CD4-positive, CD25-positive, alpha-beta regulatory T cell (primary cell): Measurements from ENCODE around the gene GOLGA6L2. TPM values are rescaled to one million over a fixed set of nuclear protein-coding genes. Genes with fewer than 3 reads are reported as not detected.
A peak's percentile ranks its signal among the peaks of the same experiment; 100 is the strongest.

Experiments
- ATAC-seq, 2 donors: fragments of 150-1000 bp; cut with Tn5 transposase; one replicate each; pipeline ENCODE4 v1.10.0; 2021; ENCODE audit warnings: low read depth in 2 of 2, moderate number of reproducible peaks in 2 of 2, moderate library complexity in 1 of 2
- DNase-seq, 3 donors: peaks; one replicate each; pipeline versions ENCODE4 v3.0.0 to v3.0.0-alpha.2; 2012 to 2022; ENCODE audit warnings: mixed read lengths in 1 of 3
- H3K27ac ChIP-seq: one replicate; pipeline ENCODE4 v1.7.0; 2013; ENCODE audit warnings: mild to moderate bottlenecking, low read length; ENCODE audit not compliant: insufficient read depth, poor library complexity, severe bottlenecking
- H3K27me3 ChIP-seq: one replicate; pipeline ENCODE4 v1.7.0; 2013; ENCODE audit warnings: low read length; ENCODE audit not compliant: control insufficient read depth, insufficient read depth
- H3K36me3 ChIP-seq: one replicate; pipeline ENCODE4 v1.7.0; 2013; ENCODE audit warnings: mild to moderate bottlenecking, low read length, moderate library complexity; ENCODE audit not compliant: control insufficient read depth, insufficient read depth
- H3K4me1 ChIP-seq: 2 replicates; pipeline ENCODE4 v1.7.0; 2013; ENCODE audit warnings: mild to moderate bottlenecking, low read length; ENCODE audit not compliant: insufficient read depth, control insufficient read depth, poor library complexity, severe bottlenecking
- H3K4me3 ChIP-seq: one replicate; pipeline ENCODE4 v1.7.0; 2013; ENCODE audit warnings: low read depth, mild to moderate bottlenecking, low read length, moderate library complexity
- H3K9me3 ChIP-seq, 2 experiments: 1 replicate in 1 of 2; 2 replicates in 1 of 2; pipeline ENCODE4 v1.7.0; 2013; ENCODE audit warnings: low read length in 2 of 2, mild to moderate bottlenecking in 1 of 2, moderate library complexity in 1 of 2; ENCODE audit not compliant: control insufficient read depth in 2 of 2
- H3K27ac Mint-ChIP-seq, 3 donors: one replicate each; pipeline ENCODE4 v1.8.0; 2020 to 2022; ENCODE audit warnings: mild to moderate bottlenecking in 3 of 3, mixed read lengths in 3 of 3, moderate library complexity in 2 of 3
- H3K27me3 Mint-ChIP-seq: one replicate; pipeline ENCODE4 v1.8.0; 2022; ENCODE audit warnings: mild to moderate bottlenecking, mixed read lengths
- H3K36me3 Mint-ChIP-seq: one replicate; pipeline ENCODE4 v1.8.0; 2020; ENCODE audit warnings: mixed read lengths
- H3K4me1 Mint-ChIP-seq, 4 donors: one replicate each; pipeline ENCODE4 v1.8.0; 2020 to 2022; ENCODE audit warnings: mixed read lengths in 4 of 4, mild to moderate bottlenecking in 1 of 4
- H3K4me3 Mint-ChIP-seq, 4 donors: one replicate each; pipeline ENCODE4 v1.8.0; 2020 to 2022; ENCODE audit warnings: mild to moderate bottlenecking in 4 of 4, mixed read lengths in 4 of 4, moderate library complexity in 3 of 4
- H3K9me3 Mint-ChIP-seq, 7 donors: one replicate each; pipeline ENCODE4 v1.8.0; 2020 to 2022; ENCODE audit warnings: mixed read lengths in 7 of 7, mild to moderate bottlenecking in 3 of 7, moderate library complexity in 2 of 7
- polyA plus RNA-seq, 4 donors: library from polyadenylated mRNA; unstranded; fragments of 300-500 nt; fragmentation: Illumina TruSeq; gene quantifications; one replicate each; pipeline ENCODE4 v1.2.3, GENCODE V29; 2021
- total RNA-seq: library from RNA; stranded (reverse); gene quantifications from one replicate; pipeline ENCODE4 v1.2.3, GENCODE V29; 2022

GOLGA6L2 gene
- total and polyA plus RNA-seq, 5 donors from 2014 or later = not detected

DNA sequence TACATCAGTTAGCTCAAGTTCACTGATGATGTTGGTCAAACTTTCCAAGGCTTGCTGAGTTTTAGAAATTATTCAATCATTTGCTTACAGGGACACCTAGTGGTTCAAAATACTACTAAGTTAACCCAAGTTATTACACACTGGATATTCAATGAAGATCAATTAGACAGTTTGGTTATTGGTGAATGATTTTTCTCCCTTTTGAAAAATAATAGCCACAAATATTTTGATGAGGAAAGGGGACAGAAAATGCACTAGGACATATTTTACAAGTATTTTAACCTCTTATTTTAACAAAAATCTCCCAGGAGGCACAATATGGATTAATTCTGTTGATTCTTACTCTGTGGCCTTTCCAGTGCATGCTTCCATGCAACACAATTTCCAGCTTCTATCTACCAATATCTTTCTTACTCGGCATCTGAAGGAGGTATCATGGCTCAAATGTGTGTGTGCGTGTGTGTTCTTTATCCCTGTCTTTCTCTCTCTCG, 20.1 kb upstream of the GOLGA6L2 start:
- Histone ChIP-seq H3K9me3 (no peaks in the 10 kb centered on the region), H3K27ac (no peak overlapping the region), H3K36me3 (no peaks in the 10 kb centered on the region), H3K27me3 (no peaks in the 10 kb centered on the region), H3K4me1 (no peaks in the 10 kb centered on the region), H3K4me3 (no peak overlapping the region)
- H3K36me3 Mint-ChIP-seq = no peaks in the 10 kb centered on the region
- no peaks in the 10 kb centered on the region for H3K27me3 Mint-ChIP-seq
- H3K4me3 Mint-ChIP-seq = no peak overlapping the region
- no peaks in the 10 kb centered on the region for H3K9me3 Mint-ChIP-seq
- DNase-seq (peak in 1 of 3 donors; percentile 6), ATAC-seq (no peak)
- H3K27ac Mint-ChIP-seq = no peak overlapping the region
- no peaks in the 10 kb centered on the region for H3K4me1 Mint-ChIP-seq

- Mint-ChIP-seq H3K27me3 (no peaks in the 10 kb centered on the region), H3K27ac (no peak overlapping the region), H3K36me3 (no peaks in the 10 kb centered on the region), H3K4me3 (no peak overlapping the region), H3K9me3 (peaks cover 0 to 2% (median 0%) of the 10 kb centered on the region in 7 donors), H3K4me1 (peaks cover 0 to 5% (median 0%) of the 10 kb centered on the region in 4 donors)
- Histone ChIP-seq H3K4me1 (no peaks in the 10 kb centered on the region), H3K27ac (no peak overlapping the region), H3K9me3 (no peaks in the 10 kb centered on the region), H3K36me3 (no peaks in the 10 kb centered on the region), H3K27me3 (no peaks in the 10 kb centered on the region), H3K4me3 (no peak overlapping the region)
- ATAC-seq (no peak), DNase-seq (no peak)
Observed at GRCh38 chr15:23457890-23458289, 10.8 kb upstream of the GOLGA6L2 start.

GRCh38 chr15:23446215-23447106, 582 bp downstream of the GOLGA6L2 start:
- H3K36me3 Mint-ChIP-seq = no peaks in the 10 kb centered on the region
- no peak overlapping the region for H3K4me3 Mint-ChIP-seq
- Histone ChIP-seq H3K9me3 (no peaks in the 10 kb centered on the region), H3K4me3 (no peak overlapping the region), H3K27me3 (no peaks in the 10 kb centered on the region), H3K36me3 (no peaks in the 10 kb centered on the region), H3K4me1 (no peaks in the 10 kb centered on the region), H3K27ac (no peak overlapping the region)
- ATAC-seq (no peak), DNase-seq (no peak)
- no peaks in the 10 kb centered on the region for H3K27me3 Mint-ChIP-seq
- H3K9me3 Mint-ChIP-seq = peaks cover 0 to 2% (median 0%) of the 10 kb centered on the region in 7 donors
- no peak overlapping the region for H3K27ac Mint-ChIP-seq
- peaks cover 0 to 2% (median 0%) of the 10 kb centered on the region in 4 donors for H3K4me1 Mint-ChIP-seq

DNA sequence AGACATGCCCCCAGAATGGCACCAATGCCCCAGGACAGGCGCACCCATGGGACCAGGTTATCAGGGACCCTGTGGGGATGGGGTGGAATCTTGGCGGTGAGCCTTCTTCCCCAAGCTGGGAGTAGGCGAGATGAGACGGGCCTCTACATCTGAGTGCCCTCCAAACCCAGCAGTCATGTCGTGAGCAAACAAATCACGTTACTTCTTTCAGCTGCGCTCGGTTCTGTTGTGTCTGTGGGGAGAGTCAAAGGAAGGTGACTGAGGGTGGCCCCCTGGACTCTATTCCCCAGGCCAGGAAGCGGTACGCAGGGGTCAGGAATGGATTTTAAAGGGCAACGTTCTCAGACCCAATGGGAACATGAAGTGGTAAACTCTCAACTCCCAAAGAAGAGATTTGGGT, 2.8 kb downstream of the GOLGA6L2 start:
- Mint-ChIP-seq H3K9me3 (peaks cover 0 to 2% (median 0%) of the 10 kb centered on the region in 7 donors), H3K27ac (no peak overlapping the region), H3K4me3 (no peak overlapping the region), H3K27me3 (no peaks in the 10 kb centered on the region), H3K4me1 (peaks cover 0 to 2% (median 0%) of the 10 kb centered on the region in 4 donors), H3K36me3 (no peaks in the 10 kb centered on the region)
- ATAC-seq (no peak), DNase-seq (no peak)
- H3K36me3 ChIP-seq = no peaks in the 10 kb centered on the region
- no peaks in the 10 kb centered on the region for H3K9me3 ChIP-seq
- no peaks in the 10 kb centered on the region for H3K27me3 ChIP-seq
- H3K4me3 ChIP-seq = no peak overlapping the region
- no peak overlapping the region for H3K27ac ChIP-seq
- no peaks in the 10 kb centered on the region for H3K4me1 ChIP-seq

GRCh38 chr15:23441204-23441603, 5.8 kb downstream of the GOLGA6L2 start:
- Mint-ChIP-seq H3K9me3 (peaks cover 0 to 2% (median 0%) of the 10 kb centered on the region in 7 donors), H3K36me3 (no peaks in the 10 kb centered on the region), H3K4me3 (no peak overlapping the region), H3K27ac (no peak overlapping the region), H3K27me3 (no peaks in the 10 kb centered on the region), H3K4me1 (peaks cover 0 to 2% (median 0%) of the 10 kb centered on the region in 4 donors)
- H3K36me3 ChIP-seq = no peaks in the 10 kb centered on the region
- H3K9me3 ChIP-seq = no peaks in the 10 kb centered on the region
- no peak for DNase-seq
- no peaks in the 10 kb centered on the region for H3K4me1 ChIP-seq
- no peaks in the 10 kb centered on the region for H3K27me3 ChIP-seq
- no peak overlapping the region for H3K27ac ChIP-seq
- no peak overlapping the region for H3K4me3 ChIP-seq
- ATAC-seq = no peak

DNA sequence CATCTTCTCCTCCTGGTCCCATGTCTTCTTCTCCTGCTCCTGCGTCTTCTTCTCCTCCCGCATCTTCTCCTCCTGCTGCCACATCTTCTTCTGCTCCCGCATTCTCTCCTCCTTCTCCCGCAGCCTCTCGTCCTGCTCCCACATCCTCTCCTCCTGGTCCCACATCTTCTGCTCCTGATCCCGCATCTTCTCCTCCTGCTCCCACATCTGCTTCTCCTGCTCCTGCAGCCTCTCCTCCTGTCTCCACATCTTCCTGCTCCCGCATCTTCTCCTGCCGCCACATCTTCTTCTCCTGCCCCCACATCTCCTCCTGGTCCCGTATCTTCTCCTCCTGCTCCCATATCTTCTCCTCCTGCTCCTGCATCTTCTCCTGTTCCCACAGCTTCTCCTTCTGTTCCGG, 6.4 kb downstream of the GOLGA6L2 start:
- no peak overlapping the region for H3K27ac ChIP-seq
- Mint-ChIP-seq H3K4me1 (no peaks in the 10 kb centered on the region), H3K27ac (no peak overlapping the region), H3K36me3 (no peaks in the 10 kb centered on the region), H3K4me3 (no peak overlapping the region), H3K9me3 (peaks cover 0 to 2% (median 0%) of the 10 kb centered on the region in 7 donors), H3K27me3 (no peaks in the 10 kb centered on the region)
- no peaks in the 10 kb centered on the region for H3K4me1 ChIP-seq
- H3K36me3 ChIP-seq = no peaks in the 10 kb centered on the region
- peak in 1 of 3 donors; percentile 0 for DNase-seq
- H3K27me3 ChIP-seq = no peaks in the 10 kb centered on the region
- H3K9me3 ChIP-seq = no peaks in the 10 kb centered on the region
- ATAC-seq = no peak
- H3K4me3 ChIP-seq = no peak overlapping the region

DNA sequence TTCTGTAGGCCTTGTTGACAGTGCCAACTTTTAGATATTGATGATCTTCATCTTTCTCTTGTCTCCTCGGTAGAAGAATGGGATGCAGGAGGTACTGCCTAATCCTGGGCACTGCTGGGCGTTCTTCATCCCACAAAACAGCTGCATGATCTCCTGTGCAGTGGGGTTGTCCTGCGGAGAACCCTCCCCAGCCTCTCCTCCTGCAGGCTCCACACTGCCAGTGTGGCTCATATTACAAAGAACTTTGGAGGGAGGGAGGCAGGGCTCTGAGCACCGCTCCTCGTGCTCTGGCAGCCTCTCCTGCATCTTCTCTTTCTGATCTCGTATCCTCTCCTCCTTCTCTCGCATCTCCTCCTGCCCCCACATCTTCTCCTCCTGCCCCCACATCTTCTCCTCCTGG, 7.5 kb downstream of the GOLGA6L2 start:
- Mint-ChIP-seq H3K27ac (no peak overlapping the region), H3K4me1 (no peaks in the 10 kb centered on the region), H3K4me3 (no peak overlapping the region), H3K9me3 (peaks cover 0 to 2% (median 0%) of the 10 kb centered on the region in 7 donors), H3K27me3 (no peaks in the 10 kb centered on the region), H3K36me3 (no peaks in the 10 kb centered on the region)
- H3K27me3 ChIP-seq = no peaks in the 10 kb centered on the region
- H3K4me1 ChIP-seq = no peaks in the 10 kb centered on the region
- no peak overlapping the region for H3K4me3 ChIP-seq
- DNase-seq (peak in 1 of 3 donors; percentile 2), ATAC-seq (no peak)
- H3K9me3 ChIP-seq = no peaks in the 10 kb centered on the region
- H3K27ac ChIP-seq = no peak overlapping the region
- H3K36me3 ChIP-seq = no peaks in the 10 kb centered on the region
